Measurements from ENCODE around the gene CLMN.

CLMN gene

GRCh38 chr14:95232894-95233584, 86.7 kb downstream of the CLMN start:
- Histone ChIP-seq H3K27ac (replicated peaks) (no peak overlapping the region), H3K4me3 (replicated peaks; ENCODE audit: insufficient read depth, low read length) (no peak overlapping the region), H3K27me3 (ENCODE audit: insufficient read depth, poor library complexity, severe bottlenecking) (no peaks in the 10 kb centered on the region)
- TF ChIP-seq CTCF (IDR thresholded peaks at IDR 0.05; ENCODE audit: insufficient read depth, low read length): no peak
- no peak for TF ChIP-seq SPI1 (IDR thresholded peaks at IDR 0.05; ENCODE audit: borderline replicate concordance, low read depth)
- TF ChIP-seq GABPA (IDR thresholded peaks at IDR 0.05; ENCODE audit: low read depth): no peak
- no peak for TF ChIP-seq POLR2AphosphoS5 (IDR thresholded peaks at IDR 0.05; ENCODE audit: low read depth)
- no peak for TF ChIP-seq REST (IDR thresholded peaks at IDR 0.05; ENCODE audit: insufficient replicate concordance, low read depth)
- DNase-seq (ENCODE audit: low read depth in 1 of 2, low spot score in 1 of 2): no peak

- Histone ChIP-seq H3K27ac (replicated peaks) (no peak overlapping the region), H3K4me3 (replicated peaks; ENCODE audit: insufficient read depth, low read length) (no peak overlapping the region), H3K27me3 (ENCODE audit: insufficient read depth, poor library complexity, severe bottlenecking) (no peaks in the 10 kb centered on the region)
- TF ChIP-seq POLR2AphosphoS5 (IDR thresholded peaks at IDR 0.05; ENCODE audit: low read depth) (no peak), CTCF (IDR thresholded peaks at IDR 0.05; ENCODE audit: insufficient read depth, low read length) (no peak), GABPA (IDR thresholded peaks at IDR 0.05; ENCODE audit: low read depth) (no peak), SPI1 (IDR thresholded peaks at IDR 0.05; ENCODE audit: borderline replicate concordance, low read depth) (no peak), REST (IDR thresholded peaks at IDR 0.05; ENCODE audit: insufficient replicate concordance, low read depth) (no peak)
- DNase-seq (ENCODE audit: low read depth in 1 of 2, low spot score in 1 of 2): no peak
Measured at GRCh38 chr14:95231966-95232633, 87.6 kb downstream of the CLMN start.

- DNase-seq (ENCODE audit: low read depth in 1 of 2, low spot score in 1 of 2): no peak
- TF ChIP-seq SPI1 (IDR thresholded peaks at IDR 0.05; ENCODE audit: borderline replicate concordance, low read depth) (no peak), REST (IDR thresholded peaks at IDR 0.05; ENCODE audit: insufficient replicate concordance, low read depth) (no peak), GABPA (IDR thresholded peaks at IDR 0.05; ENCODE audit: low read depth) (no peak), CTCF (IDR thresholded peaks at IDR 0.05; ENCODE audit: insufficient read depth, low read length) (no peak), POLR2AphosphoS5 (IDR thresholded peaks at IDR 0.05; ENCODE audit: low read depth) (no peak)
- Histone ChIP-seq H3K27ac (replicated peaks) (no peak overlapping the region), H3K27me3 (ENCODE audit: insufficient read depth, poor library complexity, severe bottlenecking) (no peaks in the 10 kb centered on the region), H3K4me3 (replicated peaks; ENCODE audit: insufficient read depth, low read length) (no peak overlapping the region)
Measured at GRCh38 chr14:95229749-95230148, 90.0 kb downstream of the CLMN start.
